ENCODE results near the gene SLC26A8.
"Not testable (repeated sequence)": the region's sequence is repeated elsewhere in the genome, so short reads cannot be mapped to it uniquely, and the experiment has no call there.

Gene SLC26A8

GRCh38 chr6:35911871-35912653 is 112.4 kb downstream of the SLC26A8 start:
- DNase-seq (ENCODE audit: low spot score), result no peak

- not testable (repeated sequence) for DNase-seq (ENCODE audit: low spot score)
Measured at GRCh38 chr6:35909571-35909970, 114.9 kb downstream of the SLC26A8 start.

- not testable (repeated sequence) for DNase-seq (ENCODE audit: low spot score)
Measured at GRCh38 chr6:35908753-35909401, 115.6 kb downstream of the SLC26A8 start.

GRCh38 chr6:35907750-35908149 is 116.7 kb downstream of the SLC26A8 start:
- DNase-seq (ENCODE audit: low spot score), result no peak

- DNase-seq (ENCODE audit: low spot score), result no peak
Measured at GRCh38 chr6:35906499-35906846, 118.0 kb downstream of the SLC26A8 start.

GRCh38 chr6:35905841-35906498 is 118.5 kb downstream of the SLC26A8 start:
- DNase-seq (ENCODE audit: low spot score), result no peak

- no peak for DNase-seq (ENCODE audit: low spot score)
Measured at GRCh38 chr6:35905141-35905785, 119.2 kb downstream of the SLC26A8 start.

GRCh38 chr6:35903679-35904078 is 120.8 kb downstream of the SLC26A8 start:
- no peak for DNase-seq (ENCODE audit: low spot score)

- no peak for DNase-seq (ENCODE audit: low spot score)
Measured at GRCh38 chr6:35900448-35900847, 124.0 kb downstream of the SLC26A8 start.

GRCh38 chr6:35898003-35898402 is 126.4 kb downstream of the SLC26A8 start:
- no peak for DNase-seq (ENCODE audit: low spot score)

- no peak for DNase-seq (ENCODE audit: low spot score)
Measured at GRCh38 chr6:35897486-35897885, 127.0 kb downstream of the SLC26A8 start.

- no peak for DNase-seq (ENCODE audit: low spot score)
Measured at GRCh38 chr6:35897036-35897435, 127.4 kb downstream of the SLC26A8 start.

- DNase-seq (ENCODE audit: low spot score), result no peak
Measured at GRCh38 chr6:35896228-35896627, 128.2 kb downstream of the SLC26A8 start.

- DNase-seq (ENCODE audit: low spot score), result no peak
Measured at GRCh38 chr6:35895560-35895959, 128.9 kb downstream of the SLC26A8 start.

GRCh38 chr6:35894776-35895175 is 129.7 kb downstream of the SLC26A8 start:
- no peak for DNase-seq (ENCODE audit: low spot score)
